Astrocyte (in vitro differentiated cells and primary cell): Measurements from ENCODE around the gene PTPN13. TPM values are rescaled to one million over a fixed set of nuclear protein-coding genes. Genes with fewer than 3 reads are reported as not detected.

Source experiments
- DNase-seq: peaks from one replicate; pipeline ENCODE4 v3.0.0-alpha.2; 2010; ENCODE audit warnings: low read depth
- FAIRE-seq: peaks from 2 replicates; lab custom pipeline; 2011; peaks lifted over from hg19 to GRCh38; lab: Jason Lieb, UNC
- H2AFZ ChIP-seq: 2 replicates; pipeline ENCODE4 v1.6.0; 2012; ENCODE audit warnings: low read depth, low read length, inconsistent platforms
- H3K27ac ChIP-seq: 2 replicates; pipeline ENCODE4 v1.5.1; 2011; ENCODE audit warnings: low read depth, low read length, inconsistent platforms
- H3K27me3 ChIP-seq: 2 replicates; pipeline ENCODE4 v1.6.0; 2011; ENCODE audit warnings: low read length, inconsistent platforms; ENCODE audit not compliant: insufficient read depth
- H3K36me3 ChIP-seq: 2 replicates; pipeline ENCODE4 v1.5.1; 2011; ENCODE audit warnings: low read length, inconsistent platforms; ENCODE audit not compliant: insufficient read depth
- H3K4me1 ChIP-seq: 2 replicates; pipeline ENCODE4 v1.5.1; 2011; ENCODE audit warnings: low read length, inconsistent platforms; ENCODE audit not compliant: insufficient read depth
- H3K4me2 ChIP-seq: 2 replicates; pipeline ENCODE4 v1.6.0; 2012; ENCODE audit warnings: low read length, inconsistent platforms
- H3K4me3 ChIP-seq: 2 replicates; pipeline ENCODE4 v1.5.1; 2011; ENCODE audit warnings: low read depth, mild to moderate bottlenecking, low read length, inconsistent platforms; ENCODE audit not compliant: insufficient read depth
- H3K79me2 ChIP-seq: 2 replicates; pipeline ENCODE4 v1.6.0; 2012; ENCODE audit warnings: mild to moderate bottlenecking, low read length, inconsistent platforms; ENCODE audit not compliant: insufficient read depth
- H3K9ac ChIP-seq: 2 replicates; pipeline ENCODE4 v1.6.0; 2012; ENCODE audit warnings: mild to moderate bottlenecking, low read length, inconsistent platforms
- H3K9me3 ChIP-seq: 2 replicates; pipeline ENCODE4 v1.5.1; 2012; ENCODE audit warnings: low read depth, mild to moderate bottlenecking, low read length, inconsistent platforms; ENCODE audit not compliant: insufficient read depth
- H4K20me1 ChIP-seq: 2 replicates; pipeline ENCODE4 v1.6.0; 2012; ENCODE audit warnings: low read length, inconsistent platforms; ENCODE audit not compliant: insufficient read depth
- H3K27ac Mint-ChIP-seq: one replicate; pipeline ENCODE4 v1.8.0; 2021; ENCODE audit warnings: mild to moderate bottlenecking, mixed read lengths; ENCODE audit not compliant: unreplicated experiment
- H3K27me3 Mint-ChIP-seq: one replicate; pipeline ENCODE4 v1.8.0; 2021; ENCODE audit warnings: low read depth, mixed read lengths; ENCODE audit not compliant: unreplicated experiment
- H3K36me3 Mint-ChIP-seq: one replicate; pipeline ENCODE4 v1.8.0; 2021; ENCODE audit warnings: low read depth, mixed read lengths; ENCODE audit not compliant: unreplicated experiment
- H3K4me1 Mint-ChIP-seq: one replicate; pipeline ENCODE4 v1.8.0; 2021; ENCODE audit warnings: low read depth, mixed read lengths; ENCODE audit not compliant: unreplicated experiment
- H3K4me3 Mint-ChIP-seq: one replicate; pipeline ENCODE4 v1.8.0; 2021; ENCODE audit warnings: mild to moderate bottlenecking, moderate library complexity, mixed read lengths; ENCODE audit not compliant: unreplicated experiment
- H3K9me3 Mint-ChIP-seq: one replicate; pipeline ENCODE4 v1.8.0; 2021; ENCODE audit warnings: mild to moderate bottlenecking, mixed read lengths; ENCODE audit not compliant: unreplicated experiment
- EZH2 ChIP-seq: IDR thresholded peaks from 2 replicates; pipeline ENCODE4 v1.6.1; 2012; ENCODE audit warnings: mild to moderate bottlenecking, low read length, inconsistent platforms; ENCODE audit not compliant: insufficient read depth
- total RNA-seq: library from RNA; stranded (reverse); gene quantifications from 2 replicates; pipeline ENCODE4 v1.2.1, GENCODE V29; 2021
- TF ChIP-seq, protein P1 (sequence below): IDR thresholded peaks from 2 replicates; pipeline ENCODE4 v1.5.1; 2011; ENCODE audit warnings: low read depth, mild to moderate bottlenecking, inconsistent platforms, low read length, moderate library complexity; ENCODE audit not compliant: insufficient read depth

The PTPN13 gene
- total RNA-seq, 1 donor from 2014 or later, result 46.2 TPM

DNA sequence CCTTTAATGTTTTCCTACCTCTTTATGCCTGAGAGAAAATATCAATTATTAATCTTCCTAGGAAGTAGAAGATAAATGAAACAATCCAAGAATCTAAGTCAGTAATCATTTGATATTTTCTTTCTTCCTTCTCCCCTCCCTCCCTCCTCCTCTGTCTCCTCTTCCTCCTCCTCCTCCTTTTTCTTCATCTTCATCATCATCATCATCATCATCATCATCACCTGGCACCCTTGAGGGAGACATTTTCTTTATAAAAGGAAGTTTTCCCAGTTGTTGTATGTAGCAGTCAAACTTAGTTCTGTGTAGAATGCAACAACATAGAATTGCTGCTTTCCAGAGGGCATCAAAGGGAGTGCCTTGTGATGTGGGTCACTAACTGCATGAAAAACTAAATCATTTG lies 155.0 kb downstream of the PTPN13 start:
- Histone ChIP-seq H4K20me1 (no peaks in the 10 kb centered on the region), H3K9me3 (no peaks in the 10 kb centered on the region), H3K4me3 (no peak overlapping the region), H2AFZ (no peak overlapping the region), H3K4me1 (no peaks in the 10 kb centered on the region), H3K4me2 (no peak overlapping the region), H3K27ac (no peak overlapping the region), H3K27me3 (no peaks in the 10 kb centered on the region), H3K9ac (no peak overlapping the region), H3K36me3 (peaks cover 3% of the 10 kb centered on the region), H3K79me2 (no peaks in the 10 kb centered on the region)
- Mint-ChIP-seq H3K4me1 (no peaks in the 10 kb centered on the region), H3K9me3 (no peaks in the 10 kb centered on the region), H3K4me3 (no peak overlapping the region), H3K27ac (no peak overlapping the region), H3K36me3 (peaks cover 6% of the 10 kb centered on the region), H3K27me3 (no peaks in the 10 kb centered on the region)
- FAIRE-seq (no peak), DNase-seq (no peak)
- no peak for TF ChIP-seq EZH2
- TF ChIP-seq, protein P1, sequence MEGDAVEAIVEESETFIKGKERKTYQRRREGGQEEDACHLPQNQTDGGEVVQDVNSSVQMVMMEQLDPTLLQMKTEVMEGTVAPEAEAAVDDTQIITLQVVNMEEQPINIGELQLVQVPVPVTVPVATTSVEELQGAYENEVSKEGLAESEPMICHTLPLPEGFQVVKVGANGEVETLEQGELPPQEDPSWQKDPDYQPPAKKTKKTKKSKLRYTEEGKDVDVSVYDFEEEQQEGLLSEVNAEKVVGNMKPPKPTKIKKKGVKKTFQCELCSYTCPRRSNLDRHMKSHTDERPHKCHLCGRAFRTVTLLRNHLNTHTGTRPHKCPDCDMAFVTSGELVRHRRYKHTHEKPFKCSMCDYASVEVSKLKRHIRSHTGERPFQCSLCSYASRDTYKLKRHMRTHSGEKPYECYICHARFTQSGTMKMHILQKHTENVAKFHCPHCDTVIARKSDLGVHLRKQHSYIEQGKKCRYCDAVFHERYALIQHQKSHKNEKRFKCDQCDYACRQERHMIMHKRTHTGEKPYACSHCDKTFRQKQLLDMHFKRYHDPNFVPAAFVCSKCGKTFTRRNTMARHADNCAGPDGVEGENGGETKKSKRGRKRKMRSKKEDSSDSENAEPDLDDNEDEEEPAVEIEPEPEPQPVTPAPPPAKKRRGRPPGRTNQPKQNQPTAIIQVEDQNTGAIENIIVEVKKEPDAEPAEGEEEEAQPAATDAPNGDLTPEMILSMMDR, result no peak

DNA sequence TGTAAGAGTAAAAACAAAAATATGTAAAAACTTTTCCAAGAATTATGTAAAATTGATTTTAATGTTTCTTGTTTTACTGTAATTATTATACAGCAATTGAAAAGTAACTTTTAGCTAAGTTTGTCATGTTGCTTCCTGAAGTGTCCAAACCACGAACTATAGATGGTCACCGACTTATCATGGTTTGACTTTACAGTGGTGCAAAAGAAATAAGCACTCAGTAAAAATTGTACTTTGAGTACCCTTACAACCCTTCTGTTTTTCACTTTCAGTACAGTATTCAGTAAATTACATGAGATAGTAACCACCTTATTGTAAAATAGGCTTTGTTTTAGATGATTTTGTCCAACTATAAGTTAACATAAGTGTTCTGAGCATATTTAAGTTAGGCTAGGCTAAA lies 161.3 kb downstream of the PTPN13 start:
- Histone ChIP-seq H3K27ac (no peak overlapping the region), H4K20me1 (no peaks in the 10 kb centered on the region), H3K9me3 (no peaks in the 10 kb centered on the region), H3K4me3 (no peak overlapping the region), H3K4me2 (no peak overlapping the region), H3K79me2 (no peaks in the 10 kb centered on the region), H3K9ac (no peak overlapping the region), H2AFZ (no peak overlapping the region), H3K4me1 (no peaks in the 10 kb centered on the region), H3K27me3 (no peaks in the 10 kb centered on the region), H3K36me3 (peaks cover 3% of the 10 kb centered on the region)
- no peak overlapping the region for H3K4me3 Mint-ChIP-seq
- H3K4me1 Mint-ChIP-seq, result no peaks in the 10 kb centered on the region
- TF ChIP-seq, protein P1, result no peak
- no peak for TF ChIP-seq EZH2
- FAIRE-seq (peak; percentile 32), DNase-seq (no peak)
- H3K27me3 Mint-ChIP-seq, result no peaks in the 10 kb centered on the region
- H3K9me3 Mint-ChIP-seq, result no peaks in the 10 kb centered on the region
- H3K36me3 Mint-ChIP-seq, result peaks cover 10% of the 10 kb centered on the region
- no peak overlapping the region for H3K27ac Mint-ChIP-seq

DNA sequence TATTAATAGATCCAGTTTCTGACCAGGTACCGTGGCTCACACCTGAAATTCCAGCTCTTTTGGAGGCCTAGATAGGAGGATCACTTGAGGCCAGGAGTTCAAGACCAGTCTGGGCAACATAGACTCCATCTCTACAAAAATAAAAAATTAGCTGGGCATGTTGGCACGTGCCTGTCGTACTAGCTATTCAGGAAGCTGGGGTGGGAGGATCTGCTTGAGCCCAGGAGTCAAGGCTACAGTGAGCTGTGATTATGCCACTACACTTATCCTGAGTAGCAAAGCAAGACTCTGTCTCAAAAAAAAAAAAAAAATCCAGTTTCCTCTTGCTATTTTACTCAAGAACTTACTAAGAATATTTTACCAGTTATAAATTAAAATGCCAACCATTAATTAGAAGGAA lies 163.4 kb downstream of the PTPN13 start:
- Histone ChIP-seq H4K20me1 (no peaks in the 10 kb centered on the region), H3K4me2 (no peak overlapping the region), H3K4me1 (no peaks in the 10 kb centered on the region), H3K27me3 (no peaks in the 10 kb centered on the region), H3K9me3 (no peaks in the 10 kb centered on the region), H3K36me3 (no peaks in the 10 kb centered on the region), H3K27ac (no peak overlapping the region), H3K79me2 (no peaks in the 10 kb centered on the region), H3K4me3 (no peak overlapping the region), H2AFZ (no peak overlapping the region), H3K9ac (no peak overlapping the region)
- Mint-ChIP-seq H3K4me1 (no peaks in the 10 kb centered on the region), H3K4me3 (no peak overlapping the region), H3K27me3 (no peaks in the 10 kb centered on the region), H3K27ac (no peak overlapping the region), H3K9me3 (no peaks in the 10 kb centered on the region), H3K36me3 (peaks cover 12% of the 10 kb centered on the region)
- FAIRE-seq, result no peak
- no peak for DNase-seq
- no peak for TF ChIP-seq EZH2
- TF ChIP-seq, protein P1, result no peak
